T-cell (primary cell): ENCODE results near the gene NFILZ. TPM values are rescaled to one million over a fixed set of nuclear protein-coding genes. Genes with fewer than 3 reads are reported as not detected.

Experiments
- ATAC-seq, 4 experiments: fragments of 200-7000 bp in 3 of 4; fragments of 150-1000 bp in 1 of 4; cut with Tn5 transposase; replicated peaks in 1 of 4; 1 replicate in 3 of 4; 2 replicates in 1 of 4; pipeline ENCODE4 v1.10.0; 2021; ENCODE audit warnings: moderate library complexity in 3 of 4, mild to moderate bottlenecking in 2 of 4, moderate number of reproducible peaks in 1 of 4
- CTCF ChIA-PET, 2 donors: fragments of 300-600 bp; sonication (Branson Sonifier 250); formaldehyde crosslinking; loops; one replicate each; lab custom pipeline; 2022; ENCODE audit warnings: antibody characterized with exemption in 2 of 2; lab: Charles Lee
- POLR2A ChIA-PET, 2 donors: fragments of 300-600 bp; sonication (Branson Sonifier 250); formaldehyde crosslinking; loops; one replicate each; lab custom pipeline; 2022; ENCODE audit warnings: antibody characterized with exemption in 2 of 2; lab: Charles Lee
- DNase-seq, 35 experiments: peaks; one replicate each; pipeline versions ENCODE4 v3.0.0 to v3.0.0-alpha.2; 2013 to 2023
- H3K27ac ChIP-seq: one replicate; pipeline ENCODE4 v1.5.1; 2013; ENCODE audit warnings: low read length
- H3K27me3 ChIP-seq, 2 experiments: replicated peaks in 1 of 2; 1 replicate in 1 of 2; 2 replicates in 1 of 2; pipeline versions ENCODE4 v1.6.1 to v1.7.0; 2013; ENCODE audit warnings: low read length in 1 of 2, mixed read lengths in 1 of 2; ENCODE audit not compliant: control insufficient read depth in 2 of 2, insufficient read depth in 2 of 2; ENCODE audit errors: extremely low read depth in 1 of 2
- H3K36me3 ChIP-seq, 2 donors: 1 replicate in 1 of 2; 2 replicates in 1 of 2; pipeline versions ENCODE4 v1.6.1 to v1.7.0; 2013; ENCODE audit warnings: low read length in 1 of 2; ENCODE audit not compliant: control insufficient read depth in 2 of 2, insufficient read depth in 1 of 2; ENCODE audit errors: extremely low read depth in 1 of 2
- H3K4me1 ChIP-seq, 2 experiments: 1 replicate in 1 of 2; 2 replicates in 1 of 2; pipeline versions ENCODE4 v1.6.1 to v1.7.0; 2013; ENCODE audit warnings: low read length in 2 of 2, mixed read lengths in 1 of 2; ENCODE audit not compliant: insufficient read depth in 2 of 2, control insufficient read depth in 1 of 2; ENCODE audit errors: extremely low read depth in 1 of 2
- H3K4me3 ChIP-seq, 2 donors: 1 replicate in 1 of 2; 2 replicates in 1 of 2; pipeline versions ENCODE4 v1.5.1 to v1.7.0; 2013; ENCODE audit warnings: mild to moderate bottlenecking in 2 of 2, low read length in 1 of 2, moderate library complexity in 1 of 2; ENCODE audit not compliant: control insufficient read depth in 1 of 2; ENCODE audit errors: extremely low read depth in 1 of 2
- H3K9me3 ChIP-seq: 2 replicates; pipeline ENCODE4 v1.7.0; 2013
- H3K27ac Mint-ChIP-seq, 2 donors: one replicate each; pipeline ENCODE4 v1.8.0; 2020 to 2021; ENCODE audit warnings: mild to moderate bottlenecking in 2 of 2, mixed read lengths in 2 of 2
- H3K27me3 Mint-ChIP-seq, 2 donors: one replicate each; pipeline ENCODE4 v1.8.0; 2021 to 2022; ENCODE audit warnings: mixed read lengths in 2 of 2
- H3K36me3 Mint-ChIP-seq: one replicate; pipeline ENCODE4 v1.8.0; 2021; ENCODE audit warnings: mixed read lengths
- H3K4me1 Mint-ChIP-seq, 3 donors: one replicate each; pipeline ENCODE4 v1.8.0; 2020 to 2022; ENCODE audit warnings: mixed read lengths in 3 of 3, mild to moderate bottlenecking in 1 of 3
- H3K4me3 Mint-ChIP-seq, 3 donors: one replicate each; pipeline ENCODE4 v1.8.0; 2020 to 2022; ENCODE audit warnings: mild to moderate bottlenecking in 3 of 3, mixed read lengths in 3 of 3, moderate library complexity in 3 of 3
- H3K9me3 Mint-ChIP-seq, 3 donors: one replicate each; pipeline ENCODE4 v1.8.0; 2020 to 2022; ENCODE audit warnings: mixed read lengths in 3 of 3
- WGBS: methylation state at CpG from one replicate; pipeline ENCODE4 v1.1.5; 2013; ENCODE audit warnings: missing lambda C conversion rate; ENCODE audit not compliant: insufficient coverage; 5-methylcytosine and 5-hydroxymethylcytosine counted together
- total RNA-seq, 35 experiments: library from RNA in 6 of 35; stranded (reverse) in 6 of 35; fragments of 120-200 nt in 1 of 35; gene quantifications; one replicate each; pipeline versions ENCODE4 v1.2.1 to v1.2.4 and lab custom pipeline; 2013 to 2026

NFILZ gene
- total RNA-seq, 5 donors from 2014 or later (not counting 1 experiment from before 2014, with no cell fraction given), result not detected

DNA sequence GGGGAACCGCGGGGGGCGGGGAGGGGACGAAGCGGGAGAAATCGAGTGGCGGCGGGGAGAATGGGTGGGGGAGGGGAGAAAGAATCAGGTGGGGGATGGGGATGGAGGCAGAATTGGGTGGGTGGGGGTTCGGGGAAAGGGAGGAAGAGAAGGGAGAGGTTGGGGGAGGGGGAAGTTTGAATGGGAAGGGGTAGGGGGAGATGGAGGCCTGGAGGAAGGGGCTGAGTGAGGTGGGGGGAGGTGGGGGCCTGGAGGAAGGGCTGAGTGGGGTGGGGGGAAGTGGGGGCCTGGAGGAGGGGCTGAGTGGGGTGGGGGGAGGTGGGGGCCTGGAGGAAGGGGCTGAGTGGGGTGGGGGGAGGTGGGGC lies 19.5 kb upstream of the NFILZ start:
- peaks cover 0 to 3% of the 10 kb centered on the region in 2 donors for H3K36me3 ChIP-seq
- Mint-ChIP-seq H3K4me3 (peak overlapping the region in 1 of 3 donors; percentile 77), H3K27ac (no peak overlapping the region), H3K36me3 (peaks cover 4% of the 10 kb centered on the region), H3K27me3 (peaks cover 0 to 4% of the 10 kb centered on the region in 2 donors), H3K4me1 (peaks cover 43 to 62% (median 56%) of the 10 kb centered on the region in 3 donors), H3K9me3 (no peaks in the 10 kb centered on the region)
- H3K27ac ChIP-seq, result no peak overlapping the region
- peaks cover 10 to 49% of the 10 kb centered on the region in 2 experiments for H3K4me1 ChIP-seq
- POLR2A ChIA-PET, result no interaction called here
- ATAC-seq (no peak), DNase-seq (no peak)
- no peaks in the 10 kb centered on the region for H3K9me3 ChIP-seq
- 0% methylated on average over 1 of the region's 9 CpGs for WGBS
- peaks cover 0 to 13% of the 10 kb centered on the region in 2 experiments for H3K27me3 ChIP-seq
- H3K4me3 ChIP-seq, result no peak overlapping the region
- CTCF ChIA-PET, result interaction anchor here in 1 of 2 donors (0.7 to 1.4 kb wide), 2 partner anchors 15 to 30 kb away, joined by 3 to 4 read pairs; no protein-coding TSS in a partner anchor

- ATAC-seq, result no peak
Measured at GRCh38 chr19:8611391-8611876, 19.0 kb upstream of the NFILZ start.

GRCh38 chr19:8611877-8612806 lies 18.3 kb upstream of the NFILZ start:
- ATAC-seq (peak in 3 of 4 experiments; percentile 10 to 36 (median 18)), DNase-seq (peak in 2 of 35 experiments; percentile 16 to 39)
- peak overlapping the region; percentile 29 for H3K27ac ChIP-seq
- H3K4me3 ChIP-seq, result no peak overlapping the region
- peak overlapping the region; percentile 65 to 77 (median 70) for H3K4me3 Mint-ChIP-seq
- H3K4me1 ChIP-seq, result peaks cover 10 to 51% of the 10 kb centered on the region in 2 experiments
- peak overlapping the region; percentile 66 to 81 for H3K27ac Mint-ChIP-seq
- H3K36me3 ChIP-seq, result no peaks in the 10 kb centered on the region
- peaks cover 4% of the 10 kb centered on the region for H3K36me3 Mint-ChIP-seq
- ChIA-PET CTCF (interaction anchor here in 1 of 2 donors (0.6 to 2.2 kb wide), 5 partner anchors 17 to 36 kb away, joined by 3 to 8 read pairs (median 3); no protein-coding TSS in a partner anchor), POLR2A (interaction anchor here in 1 of 2 donors (0.6 kb wide), 1 partner anchor 743 kb away, joined by 5 read pairs; no protein-coding TSS in a partner anchor)
- peaks cover 43 to 57% (median 52%) of the 10 kb centered on the region in 3 donors for H3K4me1 Mint-ChIP-seq
- H3K9me3 ChIP-seq, result no peaks in the 10 kb centered on the region
- WGBS, result 41% methylated on average over 4 of the region's 12 CpGs
- no peaks in the 10 kb centered on the region for H3K9me3 Mint-ChIP-seq
- H3K27me3 ChIP-seq, result peaks cover 0 to 13% of the 10 kb centered on the region in 2 experiments
- H3K27me3 Mint-ChIP-seq, result peaks cover 0 to 4% of the 10 kb centered on the region in 2 donors

More at GRCh38 chr19:8611391-8611876, 19.0 kb upstream of the NFILZ start:
- 57% methylated on average over 17 of the region's 18 CpGs for WGBS
- H3K27me3 Mint-ChIP-seq, result peaks cover 0 to 4% of the 10 kb centered on the region in 2 donors
- Histone ChIP-seq H3K27me3 (peaks cover 0 to 13% of the 10 kb centered on the region in 2 experiments), H3K4me1 (peaks cover 10 to 51% of the 10 kb centered on the region in 2 experiments), H3K9me3 (no peaks in the 10 kb centered on the region), H3K27ac (peak overlapping the region; percentile 29), H3K36me3 (no peaks in the 10 kb centered on the region), H3K4me3 (no peak overlapping the region)
- peak overlapping the region; percentile 55 to 77 (median 65) for H3K4me3 Mint-ChIP-seq
- H3K36me3 Mint-ChIP-seq, result peaks cover 4% of the 10 kb centered on the region
- peaks cover 44 to 64% (median 57%) of the 10 kb centered on the region in 3 donors for H3K4me1 Mint-ChIP-seq
- no peaks in the 10 kb centered on the region for H3K9me3 Mint-ChIP-seq
- ChIA-PET POLR2A (no interaction called here), CTCF (interaction anchor here in 1 of 2 donors (0.7 to 1.4 kb wide), 2 partner anchors 16 to 31 kb away, joined by 3 to 4 read pairs; no protein-coding TSS in a partner anchor)
- DNase-seq, result peak in 13 of 35 experiments; percentile 4 to 38 (median 18)
- H3K27ac Mint-ChIP-seq, result peak overlapping the region; percentile 27 to 81

DNA sequence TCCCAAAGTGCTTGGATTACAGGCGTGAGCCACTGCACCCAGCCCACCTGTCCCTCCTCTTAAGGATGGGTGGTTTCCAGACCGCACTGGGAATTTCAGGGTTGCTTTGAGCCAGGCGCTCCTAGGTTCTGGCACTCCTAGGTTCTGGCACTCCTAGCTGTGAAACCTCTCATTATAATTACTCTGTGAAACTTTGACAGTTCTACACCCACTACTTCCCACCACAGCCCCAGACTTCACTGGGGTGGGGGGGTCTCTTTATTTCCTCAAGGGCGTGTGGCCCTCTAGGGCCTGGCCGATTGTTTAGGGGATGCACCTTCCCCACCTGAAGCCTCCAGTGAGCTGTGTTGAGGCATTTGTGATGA lies 17.6 kb upstream of the NFILZ start:
- Mint-ChIP-seq H3K4me3 (peak overlapping the region; percentile 28 to 77 (median 49)), H3K4me1 (peaks cover 41 to 52% (median 49%) of the 10 kb centered on the region in 3 donors), H3K9me3 (no peaks in the 10 kb centered on the region), H3K36me3 (no peaks in the 10 kb centered on the region), H3K27me3 (peaks cover 0 to 4% of the 10 kb centered on the region in 2 donors), H3K27ac (peak overlapping the region; percentile 81 to 83)
- Histone ChIP-seq H3K27ac (no peak overlapping the region), H3K4me3 (no peak overlapping the region), H3K27me3 (peaks cover 0 to 13% of the 10 kb centered on the region in 2 experiments), H3K36me3 (no peaks in the 10 kb centered on the region), H3K4me1 (peaks cover 10 to 51% of the 10 kb centered on the region in 2 experiments), H3K9me3 (no peaks in the 10 kb centered on the region)
- ChIA-PET CTCF (interaction anchor here in 1 of 2 donors (0.6 to 2.2 kb wide), 5 partner anchors 8 to 36 kb away, joined by 3 to 8 read pairs (median 3); no protein-coding TSS in a partner anchor), POLR2A (interaction anchor here (0.6 kb wide), 2 partner anchors 47 to 743 kb away, joined by 3 to 5 read pairs; no protein-coding TSS in a partner anchor)
- WGBS, result no CpG with 5 or more reads among the region's 5 CpGs
- peak in 1 of 4 experiments; percentile 39 for ATAC-seq
- peak in 4 of 35 experiments; percentile 23 to 50 (median 27) for DNase-seq

- Histone ChIP-seq H3K27me3 (peaks cover 0 to 4% of the 10 kb centered on the region in 2 experiments), H3K4me3 (no peak overlapping the region), H3K9me3 (no peaks in the 10 kb centered on the region), H3K4me1 (peaks cover 10 to 37% of the 10 kb centered on the region in 2 experiments), H3K36me3 (no peaks in the 10 kb centered on the region), H3K27ac (no peak overlapping the region)
- Mint-ChIP-seq H3K27me3 (peaks cover 0 to 4% of the 10 kb centered on the region in 2 donors), H3K4me1 (peaks cover 30 to 37% (median 36%) of the 10 kb centered on the region in 3 donors), H3K27ac (no peak overlapping the region), H3K4me3 (no peak overlapping the region), H3K9me3 (no peaks in the 10 kb centered on the region), H3K36me3 (no peaks in the 10 kb centered on the region)
- 100% methylated on average over 1 of the region's 2 CpGs for WGBS
- DNase-seq (no peak), ATAC-seq (no peak)
- ChIA-PET POLR2A (no interaction called here), CTCF (interaction anchor here (0.6 to 1.6 kb wide), 4 partner anchors 10 to 79 kb away, joined by 3 to 5 read pairs (median 3); no protein-coding TSS in a partner anchor)
Measured at GRCh38 chr19:8614455-8614854, 16.0 kb upstream of the NFILZ start.
